HG03045 (cell line): ENCODE data around the gene GLIPR1L1.
"Not testable (repeated sequence)": the region's sequence is repeated elsewhere in the genome, so short reads cannot be mapped to it uniquely, and the experiment has no call there.

Source experiments
- ATAC-seq: cut with Tn5 transposase; IDR thresholded peaks from one replicate; pipeline ENCODE4 v1.9.1; 2021; ENCODE audit warnings: mild to moderate bottlenecking, moderate library complexity; ENCODE audit not compliant: unreplicated experiment

Gene GLIPR1L1

GRCh38 chr12:75334384-75335030 lies at the start of gene GLIPR1L1:
GLIPR1L1 (plus strand) TSS chr12:75334670; CDS start chr12:75334729, 59 bp downstream.
- ATAC-seq: peak; percentile 64

GRCh38 chr12:75288860-75289259 lies 45.6 kb upstream of the GLIPR1L1 start:
- ATAC-seq: no peak

- ATAC-seq: no peak
Observed at GRCh38 chr12:75289753-75290152, 44.7 kb upstream of the GLIPR1L1 start.

- ATAC-seq: no peak
Observed at GRCh38 chr12:75291014-75291413, 43.5 kb upstream of the GLIPR1L1 start.

GRCh38 chr12:75294336-75294735 lies 40.1 kb upstream of the GLIPR1L1 start:
- no peak for ATAC-seq

- no peak for ATAC-seq
Observed at GRCh38 chr12:75294797-75295196, 39.7 kb upstream of the GLIPR1L1 start.

GRCh38 chr12:75302225-75302624 lies 32.2 kb upstream of the GLIPR1L1 start:
- no peak for ATAC-seq

- ATAC-seq: no peak
Observed at GRCh38 chr12:75302781-75303180, 31.7 kb upstream of the GLIPR1L1 start.

- ATAC-seq: no peak
Observed at GRCh38 chr12:75305412-75306332, 28.8 kb upstream of the GLIPR1L1 start.

GRCh38 chr12:75308279-75308678 lies 26.2 kb upstream of the GLIPR1L1 start:
- ATAC-seq: no peak

GRCh38 chr12:75311369-75311768 lies 23.1 kb upstream of the GLIPR1L1 start:
- no peak for ATAC-seq

- no peak for ATAC-seq
Observed at GRCh38 chr12:75315518-75315917, 19.0 kb upstream of the GLIPR1L1 start.

GRCh38 chr12:75317784-75318183 lies 16.7 kb upstream of the GLIPR1L1 start:
- no peak for ATAC-seq

- no peak for ATAC-seq
Observed at GRCh38 chr12:75322464-75322863, 12.0 kb upstream of the GLIPR1L1 start.

GRCh38 chr12:75323663-75324062 lies 10.8 kb upstream of the GLIPR1L1 start:
- ATAC-seq: no peak

GRCh38 chr12:75327642-75328041 lies 6.8 kb upstream of the GLIPR1L1 start:
- ATAC-seq: no peak

- peak; percentile 94 for ATAC-seq
Observed at GRCh38 chr12:75329918-75330826, 4.3 kb upstream of the GLIPR1L1 start, which contains the start of gene CAPS2. CAPS2 (minus strand) TSS chr12:75330324; CDS start chr12:75326498, 3,826 bp downstream.

GRCh38 chr12:75337905-75338304 lies 3.4 kb downstream of the GLIPR1L1 start:
- peak; percentile 43 for ATAC-seq

GRCh38 chr12:75341873-75342272 lies 7.4 kb downstream of the GLIPR1L1 start:
- no peak for ATAC-seq

GRCh38 chr12:75345531-75345930 lies 11.1 kb downstream of the GLIPR1L1 start:
- ATAC-seq: no peak

GRCh38 chr12:75346215-75346614 lies 11.7 kb downstream of the GLIPR1L1 start:
- ATAC-seq: not testable (repeated sequence)
